HEK293 (cell line): ENCODE measurements around the gene TMPRSS11A.

ENCODE experiments used
- CTCF ChIP-seq: fragments of 450-650 bp; formaldehyde crosslinking; IDR thresholded peaks from 2 replicates; pipeline ENCODE4 v1.5.1; 2016; ENCODE audit warnings: missing biosample characterization, missing genetic modification characterization
- PBX3 ChIP-seq: sonication (generic); formaldehyde crosslinking; IDR thresholded peaks from 2 replicates; pipeline ENCODE4 v1.8.1; 2022; ENCODE audit warnings: mild to moderate bottlenecking, moderate library complexity, missing genetic modification reagents
- ZFP3 ChIP-seq: fragments of 450-650 bp; formaldehyde crosslinking; IDR thresholded peaks from 2 replicates; pipeline ENCODE4 v1.5.1; 2016; ENCODE audit warnings: low read depth, missing biosample characterization, missing genetic modification characterization
- ZNF600 ChIP-seq: fragments of 450-650 bp; formaldehyde crosslinking; IDR thresholded peaks from 2 replicates; pipeline ENCODE4 v1.5.1; 2016; ENCODE audit warnings: missing biosample characterization, missing genetic modification characterization
- ZNF654 ChIP-seq: fragments of 450-650 bp; formaldehyde crosslinking; IDR thresholded peaks from 2 replicates; pipeline ENCODE4 v1.5.1; 2016; ENCODE audit warnings: low read depth, missing biosample characterization, missing genetic modification characterization

DNA sequence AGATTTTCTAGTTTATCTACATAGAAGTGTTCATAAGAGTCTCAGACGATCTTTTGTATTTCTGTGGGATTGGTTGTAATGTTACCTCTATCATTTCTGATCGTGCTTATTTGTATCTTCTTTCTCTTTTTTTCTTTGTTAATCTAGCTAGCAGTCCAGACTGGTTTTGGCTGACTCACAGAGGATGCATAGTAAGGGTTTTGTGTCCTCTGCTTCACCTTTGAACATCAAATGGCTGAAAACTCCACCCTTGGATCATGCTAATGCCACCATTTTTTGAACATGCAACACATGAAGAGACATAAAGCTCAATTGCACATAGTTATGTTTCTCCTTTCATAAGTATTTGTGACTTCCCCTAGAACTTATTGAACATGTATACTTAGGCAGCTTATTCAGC lies 22.8 kb downstream of the TMPRSS11A start:
- TF ChIP-seq CTCF (tag by site-specific recombination) (no peak), ZNF600 (tag by site-specific recombination) (no peak), PBX3 (no peak), ZFP3 (tag by site-specific recombination) (no peak), ZNF654 (no peak)
